ENCODE results near the gene C2CD2L.

- TF ChIP-seq, protein P1, sequence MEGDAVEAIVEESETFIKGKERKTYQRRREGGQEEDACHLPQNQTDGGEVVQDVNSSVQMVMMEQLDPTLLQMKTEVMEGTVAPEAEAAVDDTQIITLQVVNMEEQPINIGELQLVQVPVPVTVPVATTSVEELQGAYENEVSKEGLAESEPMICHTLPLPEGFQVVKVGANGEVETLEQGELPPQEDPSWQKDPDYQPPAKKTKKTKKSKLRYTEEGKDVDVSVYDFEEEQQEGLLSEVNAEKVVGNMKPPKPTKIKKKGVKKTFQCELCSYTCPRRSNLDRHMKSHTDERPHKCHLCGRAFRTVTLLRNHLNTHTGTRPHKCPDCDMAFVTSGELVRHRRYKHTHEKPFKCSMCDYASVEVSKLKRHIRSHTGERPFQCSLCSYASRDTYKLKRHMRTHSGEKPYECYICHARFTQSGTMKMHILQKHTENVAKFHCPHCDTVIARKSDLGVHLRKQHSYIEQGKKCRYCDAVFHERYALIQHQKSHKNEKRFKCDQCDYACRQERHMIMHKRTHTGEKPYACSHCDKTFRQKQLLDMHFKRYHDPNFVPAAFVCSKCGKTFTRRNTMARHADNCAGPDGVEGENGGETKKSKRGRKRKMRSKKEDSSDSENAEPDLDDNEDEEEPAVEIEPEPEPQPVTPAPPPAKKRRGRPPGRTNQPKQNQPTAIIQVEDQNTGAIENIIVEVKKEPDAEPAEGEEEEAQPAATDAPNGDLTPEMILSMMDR (IDR thresholded peaks at IDR 0.05), result peak; percentile 42 to 59 (median 51)
- TF ChIP-seq POLR2A (IDR thresholded peaks at IDR 0.05), result no peak
These were observed 37.8 kb downstream of the C2CD2L start for GRCh38 chr11:119144825-119145486.
